ENCODE data around the gene NAT8L. TPM values are rescaled to one million over a fixed set of nuclear protein-coding genes. Genes with fewer than 3 reads are reported as not detected.

Gene NAT8L
- polyA plus RNA-seq, 1 donor from 2014 or later: 12.6 TPM

DNA sequence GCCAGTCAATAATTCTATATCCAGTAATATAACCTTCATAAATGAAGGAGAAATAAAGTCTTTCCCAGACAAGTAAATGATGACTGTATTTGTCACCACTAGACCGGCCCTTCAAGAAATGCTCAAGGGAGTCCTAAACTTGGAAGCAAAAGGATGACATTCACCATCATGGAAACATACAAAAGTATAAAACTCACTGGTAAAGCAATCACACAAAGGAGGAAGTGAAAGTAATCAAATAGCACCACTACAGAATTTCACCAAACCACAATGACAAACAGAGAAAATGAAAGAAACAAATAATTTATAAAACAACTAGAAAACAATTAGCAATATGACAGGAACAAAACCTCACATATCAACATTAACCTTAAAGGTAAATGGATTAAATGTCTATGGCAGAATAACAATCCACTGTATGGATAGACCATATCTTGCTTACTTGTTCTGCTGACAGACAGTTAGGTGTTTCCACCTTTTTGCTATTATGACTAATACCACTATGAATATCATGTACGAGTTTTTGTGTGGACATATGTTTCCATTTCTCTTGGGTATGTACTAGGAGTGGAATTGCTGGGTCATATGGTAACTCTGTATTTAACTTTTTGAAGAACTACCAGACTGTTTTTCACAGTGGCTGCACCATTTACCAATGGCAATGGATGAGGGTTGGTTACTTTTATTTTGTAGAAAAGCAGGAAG lies 44.9 kb downstream of the NAT8L start:
- Histone ChIP-seq H3K9ac (ENCODE audit: low read length) (no peak overlapping the region), H3K9me2 (ENCODE audit: insufficient read depth, low read length) (no peaks in the 10 kb centered on the region)
- TF ChIP-seq TAF1 (IDR thresholded peaks at IDR 0.05; ENCODE audit: low read depth) (no peak), MXI1 (conservative IDR thresholded peaks at IDR 0.05; ENCODE audit: poor library complexity, severe bottlenecking) (no peak), EZH2 (IDR thresholded peaks at IDR 0.05; ENCODE audit: borderline replicate concordance, insufficient read depth, low read length, poor library complexity, severe bottlenecking) (no peak), SMC3 (conservative IDR thresholded peaks at IDR 0.05; ENCODE audit: poor library complexity) (no peak), EP300 (conservative IDR thresholded peaks at IDR 0.05; ENCODE audit: poor library complexity, severe bottlenecking) (no peak), POLR2AphosphoS5 (IDR thresholded peaks at IDR 0.05) (no peak), RAD21 (conservative IDR thresholded peaks at IDR 0.05) (no peak)
- TF ChIP-seq, protein P1, sequence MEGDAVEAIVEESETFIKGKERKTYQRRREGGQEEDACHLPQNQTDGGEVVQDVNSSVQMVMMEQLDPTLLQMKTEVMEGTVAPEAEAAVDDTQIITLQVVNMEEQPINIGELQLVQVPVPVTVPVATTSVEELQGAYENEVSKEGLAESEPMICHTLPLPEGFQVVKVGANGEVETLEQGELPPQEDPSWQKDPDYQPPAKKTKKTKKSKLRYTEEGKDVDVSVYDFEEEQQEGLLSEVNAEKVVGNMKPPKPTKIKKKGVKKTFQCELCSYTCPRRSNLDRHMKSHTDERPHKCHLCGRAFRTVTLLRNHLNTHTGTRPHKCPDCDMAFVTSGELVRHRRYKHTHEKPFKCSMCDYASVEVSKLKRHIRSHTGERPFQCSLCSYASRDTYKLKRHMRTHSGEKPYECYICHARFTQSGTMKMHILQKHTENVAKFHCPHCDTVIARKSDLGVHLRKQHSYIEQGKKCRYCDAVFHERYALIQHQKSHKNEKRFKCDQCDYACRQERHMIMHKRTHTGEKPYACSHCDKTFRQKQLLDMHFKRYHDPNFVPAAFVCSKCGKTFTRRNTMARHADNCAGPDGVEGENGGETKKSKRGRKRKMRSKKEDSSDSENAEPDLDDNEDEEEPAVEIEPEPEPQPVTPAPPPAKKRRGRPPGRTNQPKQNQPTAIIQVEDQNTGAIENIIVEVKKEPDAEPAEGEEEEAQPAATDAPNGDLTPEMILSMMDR (IDR thresholded peaks at IDR 0.05; ENCODE audit: poor library complexity, severe bottlenecking): no peak
- TF ChIP-seq, protein P2, sequence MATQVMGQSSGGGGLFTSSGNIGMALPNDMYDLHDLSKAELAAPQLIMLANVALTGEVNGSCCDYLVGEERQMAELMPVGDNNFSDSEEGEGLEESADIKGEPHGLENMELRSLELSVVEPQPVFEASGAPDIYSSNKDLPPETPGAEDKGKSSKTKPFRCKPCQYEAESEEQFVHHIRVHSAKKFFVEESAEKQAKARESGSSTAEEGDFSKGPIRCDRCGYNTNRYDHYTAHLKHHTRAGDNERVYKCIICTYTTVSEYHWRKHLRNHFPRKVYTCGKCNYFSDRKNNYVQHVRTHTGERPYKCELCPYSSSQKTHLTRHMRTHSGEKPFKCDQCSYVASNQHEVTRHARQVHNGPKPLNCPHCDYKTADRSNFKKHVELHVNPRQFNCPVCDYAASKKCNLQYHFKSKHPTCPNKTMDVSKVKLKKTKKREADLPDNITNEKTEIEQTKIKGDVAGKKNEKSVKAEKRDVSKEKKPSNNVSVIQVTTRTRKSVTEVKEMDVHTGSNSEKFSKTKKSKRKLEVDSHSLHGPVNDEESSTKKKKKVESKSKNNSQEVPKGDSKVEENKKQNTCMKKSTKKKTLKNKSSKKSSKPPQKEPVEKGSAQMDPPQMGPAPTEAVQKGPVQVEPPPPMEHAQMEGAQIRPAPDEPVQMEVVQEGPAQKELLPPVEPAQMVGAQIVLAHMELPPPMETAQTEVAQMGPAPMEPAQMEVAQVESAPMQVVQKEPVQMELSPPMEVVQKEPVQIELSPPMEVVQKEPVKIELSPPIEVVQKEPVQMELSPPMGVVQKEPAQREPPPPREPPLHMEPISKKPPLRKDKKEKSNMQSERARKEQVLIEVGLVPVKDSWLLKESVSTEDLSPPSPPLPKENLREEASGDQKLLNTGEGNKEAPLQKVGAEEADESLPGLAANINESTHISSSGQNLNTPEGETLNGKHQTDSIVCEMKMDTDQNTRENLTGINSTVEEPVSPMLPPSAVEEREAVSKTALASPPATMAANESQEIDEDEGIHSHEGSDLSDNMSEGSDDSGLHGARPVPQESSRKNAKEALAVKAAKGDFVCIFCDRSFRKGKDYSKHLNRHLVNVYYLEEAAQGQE (IDR thresholded peaks at IDR 0.05; ENCODE audit: borderline replicate concordance): no peak

DNA sequence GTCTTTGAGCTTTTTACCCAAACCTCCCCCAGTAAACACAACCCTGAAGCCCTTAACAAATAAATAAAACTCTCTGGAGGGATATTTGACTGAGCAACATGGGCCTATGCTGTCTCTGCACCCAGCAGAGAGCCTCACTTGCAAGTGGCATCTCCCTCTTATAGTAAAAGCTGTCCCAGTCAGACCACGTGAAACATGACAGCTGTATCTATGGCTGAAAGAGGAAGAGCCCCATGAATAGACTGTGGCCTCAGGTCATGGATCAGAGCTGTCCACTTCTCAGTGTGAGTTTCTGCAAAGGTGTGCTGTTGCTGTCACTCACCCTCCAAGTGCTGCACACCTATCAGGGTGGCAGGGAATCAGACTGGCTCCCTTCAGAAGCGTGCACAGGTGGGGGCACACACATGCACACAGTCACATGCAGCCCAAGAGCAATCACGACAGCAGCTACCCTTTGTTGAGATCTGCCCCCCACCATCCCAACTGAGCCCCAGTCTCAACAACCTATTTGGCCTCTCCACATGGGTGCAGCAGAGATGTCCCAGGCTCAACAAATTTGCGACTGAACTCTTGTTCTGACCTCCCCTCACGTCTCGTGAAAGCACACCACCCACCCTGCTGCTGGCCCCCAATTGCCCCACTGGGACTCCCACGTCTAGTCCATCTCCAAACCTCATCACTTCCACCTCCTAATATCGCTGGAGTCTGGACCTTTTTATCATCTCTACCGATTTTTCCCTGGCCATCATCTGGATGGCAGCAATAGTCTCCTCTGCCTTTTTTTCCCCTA lies 45.6 kb downstream of the NAT8L start:
- Histone ChIP-seq H4K20me1 (ENCODE audit: insufficient read depth) (no peaks in the 10 kb centered on the region), H3F3A (ENCODE audit: insufficient read depth, low read length, poor library complexity, severe bottlenecking) (no peaks in the 10 kb centered on the region), H3K27me3 (ENCODE audit: insufficient read depth, low read depth, low read length) (no peaks in the 10 kb centered on the region), H3K9ac (ENCODE audit: low read length) (no peak overlapping the region), H3K9me2 (ENCODE audit: insufficient read depth, low read length) (no peaks in the 10 kb centered on the region), H3K27ac (ENCODE audit: low read length) (no peak overlapping the region), H3K36me3 (ENCODE audit: insufficient read depth, low read length) (no peaks in the 10 kb centered on the region), H3K4me3 (ENCODE audit: low read length) (no peak overlapping the region), H3K9me3 (ENCODE audit: low read length) (peaks cover 6% of the 10 kb centered on the region), H3K4me2 (ENCODE audit: low read length) (no peak overlapping the region), H3K79me2 (replicated peaks; ENCODE audit: insufficient read depth, low read length) (no peaks in the 10 kb centered on the region), H2AFZ (ENCODE audit: low read depth, low read length) (no peak overlapping the region)
- TF ChIP-seq SMC3 (conservative IDR thresholded peaks at IDR 0.05; ENCODE audit: poor library complexity) (no peak), MXI1 (conservative IDR thresholded peaks at IDR 0.05; ENCODE audit: poor library complexity, severe bottlenecking) (no peak), EZH2 (IDR thresholded peaks at IDR 0.05; ENCODE audit: borderline replicate concordance, insufficient read depth, low read length, poor library complexity, severe bottlenecking) (no peak), EP300 (conservative IDR thresholded peaks at IDR 0.05; ENCODE audit: poor library complexity, severe bottlenecking) (no peak), RAD21 (conservative IDR thresholded peaks at IDR 0.05) (no peak)

More for the DNA sequence above, 44.9 kb downstream of the NAT8L start:
- Histone ChIP-seq H3K4me3 (ENCODE audit: low read length) (no peak overlapping the region), H3F3A (ENCODE audit: insufficient read depth, low read length, poor library complexity, severe bottlenecking) (no peaks in the 10 kb centered on the region), H2AFZ (ENCODE audit: low read depth, low read length) (no peak overlapping the region), H3K9me3 (ENCODE audit: low read length) (peaks cover 6% of the 10 kb centered on the region), H3K27ac (ENCODE audit: low read length) (no peak overlapping the region), H3K36me3 (ENCODE audit: insufficient read depth, low read length) (no peaks in the 10 kb centered on the region), H4K20me1 (ENCODE audit: insufficient read depth) (no peaks in the 10 kb centered on the region), H3K79me2 (replicated peaks; ENCODE audit: insufficient read depth, low read length) (no peaks in the 10 kb centered on the region), H3K27me3 (ENCODE audit: insufficient read depth, low read depth, low read length) (no peaks in the 10 kb centered on the region), H3K4me2 (ENCODE audit: low read length) (no peak overlapping the region)

Measured in neural cell (in vitro differentiated cells).